NB4 (cell line): ENCODE results near the gene DIDO1.

Experiments
- MYC ChIP-seq: IDR thresholded peaks from 2 replicates; pipeline ENCODE4 v1.6.1; 2011; ENCODE audit warnings: low read depth, low read length
- POLR2A ChIP-seq: IDR thresholded peaks from 2 replicates; pipeline ENCODE4 v1.6.1; 2011; ENCODE audit warnings: mild to moderate bottlenecking; ENCODE audit not compliant: insufficient read length; ENCODE audit errors: extremely low read depth
- TF ChIP-seq, protein P1 (sequence below): IDR thresholded peaks from one replicate; pipeline ENCODE4 v1.5.1; 2012; ENCODE audit warnings: low read depth, low read length

DNA sequence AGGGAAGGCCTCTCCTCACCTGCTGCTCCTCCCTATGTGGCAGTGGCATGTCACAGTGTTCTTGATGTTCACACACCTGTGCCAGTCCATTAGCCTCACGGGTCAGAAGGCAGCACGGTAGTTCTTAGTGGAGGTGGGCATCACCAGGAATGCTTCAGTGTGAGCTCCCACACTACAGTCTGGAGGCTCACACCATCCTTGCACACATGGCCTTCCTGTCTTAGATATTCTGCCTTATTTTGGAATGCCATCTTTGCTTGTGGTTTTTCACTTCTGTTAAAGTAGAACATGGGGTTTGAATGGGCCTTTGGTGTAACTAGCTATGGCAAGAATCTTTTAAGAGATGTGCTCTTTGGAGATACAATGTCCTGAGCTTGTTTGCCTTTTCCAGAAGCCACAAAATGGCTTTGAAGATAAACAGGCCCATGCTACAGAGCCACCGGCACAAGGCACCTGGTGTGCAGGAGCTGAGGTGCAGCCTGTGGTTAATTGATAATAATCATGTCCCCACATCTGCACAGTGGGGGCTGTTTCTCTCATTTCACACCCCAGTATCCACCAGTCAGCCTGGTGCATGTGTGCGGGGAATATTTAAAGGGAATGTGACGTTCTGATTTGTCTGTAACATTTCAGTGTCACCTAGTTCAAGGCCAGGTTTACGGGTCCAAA is 23.0 kb upstream of the DIDO1 start:
- TF ChIP-seq, protein P1, sequence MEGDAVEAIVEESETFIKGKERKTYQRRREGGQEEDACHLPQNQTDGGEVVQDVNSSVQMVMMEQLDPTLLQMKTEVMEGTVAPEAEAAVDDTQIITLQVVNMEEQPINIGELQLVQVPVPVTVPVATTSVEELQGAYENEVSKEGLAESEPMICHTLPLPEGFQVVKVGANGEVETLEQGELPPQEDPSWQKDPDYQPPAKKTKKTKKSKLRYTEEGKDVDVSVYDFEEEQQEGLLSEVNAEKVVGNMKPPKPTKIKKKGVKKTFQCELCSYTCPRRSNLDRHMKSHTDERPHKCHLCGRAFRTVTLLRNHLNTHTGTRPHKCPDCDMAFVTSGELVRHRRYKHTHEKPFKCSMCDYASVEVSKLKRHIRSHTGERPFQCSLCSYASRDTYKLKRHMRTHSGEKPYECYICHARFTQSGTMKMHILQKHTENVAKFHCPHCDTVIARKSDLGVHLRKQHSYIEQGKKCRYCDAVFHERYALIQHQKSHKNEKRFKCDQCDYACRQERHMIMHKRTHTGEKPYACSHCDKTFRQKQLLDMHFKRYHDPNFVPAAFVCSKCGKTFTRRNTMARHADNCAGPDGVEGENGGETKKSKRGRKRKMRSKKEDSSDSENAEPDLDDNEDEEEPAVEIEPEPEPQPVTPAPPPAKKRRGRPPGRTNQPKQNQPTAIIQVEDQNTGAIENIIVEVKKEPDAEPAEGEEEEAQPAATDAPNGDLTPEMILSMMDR, result no peak
- no peak for TF ChIP-seq POLR2A
- TF ChIP-seq MYC, result no peak
